Hematopoietic multipotent progenitor cell (in vitro differentiated cells): ENCODE measurements around the gene XAGE1B. TPM values are rescaled to one million over a fixed set of nuclear protein-coding genes. Genes with fewer than 3 reads are reported as not detected.
"Not testable (repeated sequence)": the region's sequence is repeated elsewhere in the genome, so short reads cannot be mapped to it uniquely, and the experiment has no call there.

ENCODE experiments used
- DNase-seq, 3 donors: peaks; one replicate each; pipeline ENCODE4 v3.0.0-alpha.2; 2011 to 2015; ENCODE audit warnings: low read depth in 2 of 3, low spot score in 2 of 3
- total RNA-seq: library from RNA; depleted of rRNA; stranded (reverse); fragments of >200 nt; gene quantifications from one replicate; pipeline ENCODE4 v1.2.3, GENCODE V29; 2012

The XAGE1B gene
- total RNA-seq: not detected

GRCh38 chrX:52516987-52517325 lies at the start of gene XAGE1B:
TSS of gene XAGE1B (minus strand) at chrX:52517063. CDS start at chrX:52515527, 1,536 bp downstream.
- not testable (repeated sequence) for DNase-seq

- no peak for DNase-seq
These were observed 46.2 kb upstream of the XAGE1B start for GRCh38 chrX:52563105-52563504.

- no peak for DNase-seq
These were observed 41.3 kb upstream of the XAGE1B start for GRCh38 chrX:52558140-52558539.

GRCh38 chrX:52556741-52557140 lies 39.9 kb upstream of the XAGE1B start:
- no peak for DNase-seq

- no peak for DNase-seq
These were observed 37.3 kb upstream of the XAGE1B start for GRCh38 chrX:52553995-52554642.

GRCh38 chrX:52548769-52549168 lies 31.9 kb upstream of the XAGE1B start:
- DNase-seq: not testable (repeated sequence)

GRCh38 chrX:52544147-52544840 lies 27.4 kb upstream of the XAGE1B start:
- no peak for DNase-seq

GRCh38 chrX:52542311-52542710 lies 25.4 kb upstream of the XAGE1B start:
- no peak for DNase-seq

GRCh38 chrX:52541051-52541450 lies 24.2 kb upstream of the XAGE1B start:
- DNase-seq: not testable (repeated sequence)

- not testable (repeated sequence) for DNase-seq
These were observed 515 bp downstream of the XAGE1B start for GRCh38 chrX:52516110-52516986.

GRCh38 chrX:52511126-52511525 lies 5.7 kb downstream of the XAGE1B start:
- not testable (repeated sequence) for DNase-seq

- DNase-seq: no peak
These were observed 6.9 kb downstream of the XAGE1B start for GRCh38 chrX:52509916-52510315.

- DNase-seq: no peak
These were observed 9.5 kb downstream of the XAGE1B start for GRCh38 chrX:52507331-52507730.

GRCh38 chrX:52504551-52504950 lies 12.3 kb downstream of the XAGE1B start:
- no peak for DNase-seq

- not testable (repeated sequence) for DNase-seq
These were observed 15.5 kb downstream of the XAGE1B start for GRCh38 chrX:52501362-52501761.

- DNase-seq: not testable (repeated sequence)
These were observed 20.5 kb downstream of the XAGE1B start for GRCh38 chrX:52496419-52496772.

- not testable (repeated sequence) for DNase-seq
These were observed 21.1 kb downstream of the XAGE1B start, which contains the start of gene XAGE1A for GRCh38 chrX:52495545-52496418. TSS of gene XAGE1A (plus strand) at chrX:52495808. CDS start at chrX:52497362, 1,554 bp downstream.

GRCh38 chrX:52471301-52471700 lies 45.6 kb downstream of the XAGE1B start:
- DNase-seq: not testable (repeated sequence)
